Measurements from ENCODE around the gene MMP24.
"Not testable (repeated sequence)": the region's sequence is repeated elsewhere in the genome, so short reads cannot be mapped to it uniquely, and the experiment has no call there.

MMP24 gene

GRCh38 chr20:35226126-35226883 lies at the start of gene MMP24:
Gene MMP24 (plus strand): TSS chr20:35226690. CDS start chr20:35226739, 49 bp downstream.
- DNase-seq: no peak

- no peak for DNase-seq
Observed at GRCh38 chr20:35179292-35180212, 46.9 kb upstream of the MMP24 start.

- no peak for DNase-seq
Observed at GRCh38 chr20:35180266-35180665, 46.2 kb upstream of the MMP24 start.

- DNase-seq: no peak
Observed at GRCh38 chr20:35181731-35182130, 44.8 kb upstream of the MMP24 start.

GRCh38 chr20:35186691-35187289 lies 39.7 kb upstream of the MMP24 start:
- not testable (repeated sequence) for DNase-seq

- no peak for DNase-seq
Observed at GRCh38 chr20:35187584-35188190, 38.8 kb upstream of the MMP24 start.

GRCh38 chr20:35189223-35189622 lies 37.3 kb upstream of the MMP24 start:
- DNase-seq: not testable (repeated sequence)

GRCh38 chr20:35190556-35190955 lies 35.9 kb upstream of the MMP24 start:
- no peak for DNase-seq

GRCh38 chr20:35191419-35192117 lies 34.9 kb upstream of the MMP24 start:
- no peak for DNase-seq

GRCh38 chr20:35192118-35192872 lies 34.2 kb upstream of the MMP24 start:
- DNase-seq: no peak

GRCh38 chr20:35193031-35193791 lies 33.3 kb upstream of the MMP24 start:
- DNase-seq: not testable (repeated sequence)

GRCh38 chr20:35196313-35196712 lies 30.2 kb upstream of the MMP24 start:
- DNase-seq: no peak

- no peak for DNase-seq
Observed at GRCh38 chr20:35199740-35200139, 26.8 kb upstream of the MMP24 start.

- DNase-seq: no peak
Observed at GRCh38 chr20:35200267-35200666, 26.2 kb upstream of the MMP24 start.

GRCh38 chr20:35201467-35201866 lies 25.0 kb upstream of the MMP24 start:
- DNase-seq: not testable (repeated sequence)

GRCh38 chr20:35206802-35207201 lies 19.7 kb upstream of the MMP24 start:
- no peak for DNase-seq

- DNase-seq: peak; percentile 85
Observed at GRCh38 chr20:35207950-35208611, 18.4 kb upstream of the MMP24 start.

- no peak for DNase-seq
Observed at GRCh38 chr20:35215066-35215956, 11.2 kb upstream of the MMP24 start.

GRCh38 chr20:35216541-35216940 lies 9.9 kb upstream of the MMP24 start:
- no peak for DNase-seq

All from activated CD4-positive, alpha-beta T cell treated with anti-CD3 and anti-CD28 coated beads, Interleukin-2, Interleukin-6, amounts not matched to agents 100 ng/mL and 50 ng/mL, durations not matched to agents 16 hours and 8 hours (primary cell).